AG04449 (cell line): ENCODE data around the gene ARHGDIB.

Experiments used
- CTCF ChIA-PET: fragments of 350-600 bp; formaldehyde crosslinking; extraction: SDS; loops from one replicate; lab custom pipeline; 2021; ENCODE audit warnings: antibody characterized with exemption; lab: Yijun Ruan, JAX
- POLR2A ChIA-PET: fragments of 400-600, 350-600 bp; formaldehyde crosslinking; extraction: SDS; loops from one replicate; lab custom pipeline; 2020; ENCODE audit warnings: antibody characterized with exemption, inconsistent platforms; lab: Yijun Ruan, JAX
- DNase-seq: peaks from one replicate; pipeline ENCODE4 v3.0.0-alpha.2; 2010; ENCODE audit warnings: low read depth, low spot score
- H3K4me3 ChIP-seq: 2 replicates; pipeline ENCODE4 v1.5.1; 2011; ENCODE audit warnings: low read depth, mild to moderate bottlenecking, control low read depth, low read length
- TF ChIP-seq, protein P1 (sequence below): IDR thresholded peaks from one replicate; pipeline ENCODE4 v1.5.1; 2011; ENCODE audit warnings: mild to moderate bottlenecking, moderate library complexity, low read length, control low read depth, inconsistent platforms; ENCODE audit not compliant: insufficient read depth; ENCODE audit errors: missing control alignments

The ARHGDIB gene

DNA sequence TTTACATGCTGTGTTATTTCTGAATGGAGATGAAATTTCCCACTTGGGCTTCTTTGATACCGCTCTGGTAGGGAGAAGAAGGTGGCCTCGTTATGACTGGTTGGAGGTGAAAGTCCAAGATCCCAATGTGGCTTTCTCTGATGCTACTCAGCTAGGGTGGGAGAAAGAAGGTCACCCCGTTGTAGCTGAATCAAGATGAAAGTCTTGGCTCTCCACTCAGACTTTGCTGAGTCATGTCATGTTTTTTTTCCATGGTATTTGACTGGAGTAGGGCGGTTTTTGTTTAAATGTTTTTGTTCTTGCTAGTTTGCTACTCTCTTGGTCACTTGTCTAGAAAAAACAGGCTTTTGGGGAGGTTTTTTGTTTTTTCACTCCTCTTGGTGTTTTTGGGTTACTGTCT is 9.1 kb upstream of the ARHGDIB start:
- no peak overlapping the region for H3K4me3 ChIP-seq
- POLR2A ChIA-PET, result no interaction called here
- TF ChIP-seq, protein P1, sequence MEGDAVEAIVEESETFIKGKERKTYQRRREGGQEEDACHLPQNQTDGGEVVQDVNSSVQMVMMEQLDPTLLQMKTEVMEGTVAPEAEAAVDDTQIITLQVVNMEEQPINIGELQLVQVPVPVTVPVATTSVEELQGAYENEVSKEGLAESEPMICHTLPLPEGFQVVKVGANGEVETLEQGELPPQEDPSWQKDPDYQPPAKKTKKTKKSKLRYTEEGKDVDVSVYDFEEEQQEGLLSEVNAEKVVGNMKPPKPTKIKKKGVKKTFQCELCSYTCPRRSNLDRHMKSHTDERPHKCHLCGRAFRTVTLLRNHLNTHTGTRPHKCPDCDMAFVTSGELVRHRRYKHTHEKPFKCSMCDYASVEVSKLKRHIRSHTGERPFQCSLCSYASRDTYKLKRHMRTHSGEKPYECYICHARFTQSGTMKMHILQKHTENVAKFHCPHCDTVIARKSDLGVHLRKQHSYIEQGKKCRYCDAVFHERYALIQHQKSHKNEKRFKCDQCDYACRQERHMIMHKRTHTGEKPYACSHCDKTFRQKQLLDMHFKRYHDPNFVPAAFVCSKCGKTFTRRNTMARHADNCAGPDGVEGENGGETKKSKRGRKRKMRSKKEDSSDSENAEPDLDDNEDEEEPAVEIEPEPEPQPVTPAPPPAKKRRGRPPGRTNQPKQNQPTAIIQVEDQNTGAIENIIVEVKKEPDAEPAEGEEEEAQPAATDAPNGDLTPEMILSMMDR, result no peak
- no peak for DNase-seq
- CTCF ChIA-PET, result interaction anchor here (1.4 kb wide), 1 partner anchor 160 kb away, joined by 3 read pairs; no protein-coding TSS in a partner anchor

DNA sequence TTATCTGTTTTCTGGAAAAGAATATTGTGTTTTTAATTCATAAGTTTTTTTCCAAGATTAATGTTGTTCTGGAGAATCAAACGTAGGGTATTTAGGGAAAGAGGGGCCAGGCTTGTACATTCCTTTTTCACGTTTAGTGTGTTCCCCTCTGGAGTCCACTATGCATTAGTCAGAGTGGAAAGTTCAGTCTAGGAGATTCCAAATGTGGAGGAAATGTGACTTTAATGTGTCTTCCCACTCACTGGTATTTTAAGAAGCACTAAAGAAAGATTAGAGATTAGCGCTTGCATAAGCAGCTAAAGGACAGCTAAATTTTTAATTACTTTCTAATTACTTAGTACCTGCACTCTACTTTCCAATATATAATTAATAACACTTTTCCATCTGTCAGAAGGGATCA is 7.1 kb upstream of the ARHGDIB start:
- H3K4me3 ChIP-seq, result no peak overlapping the region
- ChIA-PET POLR2A (no interaction called here), CTCF (interaction anchor here (0.8 kb wide), 1 partner anchor 9 kb away, joined by 3 read pairs; no protein-coding TSS in a partner anchor)
- DNase-seq, result no peak
- TF ChIP-seq, protein P1, result no peak

- no peak for DNase-seq
- no peak overlapping the region for H3K4me3 ChIP-seq
- ChIA-PET CTCF (no interaction called here), POLR2A (no interaction called here)
- TF ChIP-seq, protein P1, result no peak
Measured at GRCh38 chr12:14965221-14965620, 3.8 kb upstream of the ARHGDIB start.

DNA sequence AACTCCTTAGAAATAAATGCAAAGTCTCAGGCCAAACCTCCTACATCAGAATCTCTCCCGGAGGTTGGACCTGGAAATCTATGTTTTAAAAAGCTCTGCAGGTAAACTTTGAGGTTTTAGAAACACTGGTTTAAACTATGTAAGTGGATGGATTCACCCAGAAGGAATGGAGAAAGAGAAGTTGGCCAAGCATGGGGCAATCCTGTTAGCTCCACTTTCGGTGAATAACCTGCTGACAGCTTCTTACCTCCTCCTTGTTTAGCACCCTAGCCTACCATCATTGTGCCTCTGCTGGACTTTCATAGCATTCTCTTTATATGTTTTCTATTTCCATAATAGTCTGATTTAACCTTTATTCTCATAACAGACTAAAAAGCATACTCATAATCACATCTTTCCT is 3.0 kb upstream of the ARHGDIB start:
- CTCF ChIA-PET, result interaction anchor here (1.0 kb wide), 1 partner anchor 31 kb away, joined by 3 read pairs; no protein-coding TSS in a partner anchor
- POLR2A ChIA-PET, result no interaction called here
- H3K4me3 ChIP-seq, result no peak overlapping the region
- TF ChIP-seq, protein P1, result no peak
- DNase-seq, result no peak

DNA sequence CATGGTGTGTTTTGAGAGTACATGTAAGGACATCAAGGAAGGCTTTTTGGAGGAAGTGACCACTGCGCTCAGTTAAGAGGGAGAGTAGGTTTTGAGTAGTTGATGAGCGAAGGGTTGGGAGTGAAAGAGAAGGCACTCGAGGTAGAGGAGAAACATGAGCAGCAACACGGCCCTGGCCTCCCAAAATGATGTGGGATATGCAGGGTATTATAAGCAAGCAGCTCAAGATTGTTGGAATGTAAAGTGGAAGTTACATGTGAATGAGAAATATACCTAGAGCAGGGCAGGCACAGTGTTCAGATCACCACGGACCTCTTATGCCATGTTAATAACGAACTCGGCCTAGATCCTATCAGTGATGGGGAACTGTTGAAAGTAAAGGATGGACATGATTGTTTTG is 2.1 kb upstream of the ARHGDIB start:
- CTCF ChIA-PET, result interaction anchor here (1.0 kb wide), 1 partner anchor 32 kb away, joined by 3 read pairs; no protein-coding TSS in a partner anchor
- POLR2A ChIA-PET, result no interaction called here
- TF ChIP-seq, protein P1, result no peak
- H3K4me3 ChIP-seq, result no peak overlapping the region
- DNase-seq, result no peak

GRCh38 chr12:14962797-14963196 is 1.4 kb upstream of the ARHGDIB start:
- ChIA-PET CTCF (no interaction called here), POLR2A (no interaction called here)
- no peak for DNase-seq
- no peak overlapping the region for H3K4me3 ChIP-seq
- TF ChIP-seq, protein P1, result no peak
